Thyroid gland (tissue), 4 donors: ENCODE results near the gene RASA3.

Experiments
- CTCF ChIP-seq, 6 experiments: fragments of 200-600 bp in 3 of 6; fragments of 450-650 bp in 3 of 6; sonication (generic) in 3 of 6; IDR thresholded peaks; one replicate each; pipeline ENCODE4 v1.5.1; 2016 to 2019; ENCODE audit warnings: antibody characterized with exemption in 6 of 6, mild to moderate bottlenecking in 2 of 6, inconsistent platforms in 1 of 6, moderate library complexity in 1 of 6
- POLR2A ChIP-seq, 2 donors: fragments of 450-650 bp; IDR thresholded peaks; one replicate each; pipeline ENCODE4 v1.6.1; 2017; ENCODE audit warnings: antibody characterized with exemption in 2 of 2, mild to moderate bottlenecking in 2 of 2, moderate library complexity in 1 of 2

DNA sequence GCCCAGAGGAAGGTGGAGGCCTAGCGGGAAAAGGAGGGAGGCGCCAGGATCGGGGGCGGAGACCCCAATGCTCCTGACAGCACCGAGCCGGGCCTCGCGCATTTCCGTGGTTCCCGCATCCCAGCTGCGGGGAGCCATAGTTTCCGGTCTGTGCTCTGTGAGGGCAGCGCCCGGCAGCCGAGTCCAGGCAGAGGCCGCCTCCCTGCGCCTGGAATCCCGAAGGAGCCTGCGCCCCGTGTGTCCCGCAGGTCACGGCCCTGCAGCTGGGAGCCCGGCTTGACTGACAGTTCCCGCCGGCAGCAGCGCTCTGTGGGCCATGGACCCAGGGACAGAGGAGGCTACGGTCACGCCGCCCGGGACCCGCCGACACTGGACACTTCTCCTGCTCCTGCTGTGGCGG is 84.0 kb downstream of the RASA3 start:
- TF ChIP-seq CTCF (IDR thresholded peaks at IDR 0.05) (no peak), POLR2A (IDR thresholded peaks at IDR 0.05) (no peak)
